Liver (tissue), 9 donors: ENCODE data around the gene KCNK18. TPM values are rescaled to one million over a fixed set of nuclear protein-coding genes. Genes with fewer than 3 reads are reported as not detected.

Experiments
- DNase-seq: peaks from one replicate; pipeline ENCODE4 v3.0.0-alpha.2; 2017; ENCODE audit warnings: low spot score
- H3K27ac ChIP-seq, 2 donors: one replicate each; pipeline ENCODE4 v1.7.0; 2013; ENCODE audit warnings: inconsistent platforms in 2 of 2, low read length in 2 of 2, control low read depth in 1 of 2, low read depth in 1 of 2, mild to moderate bottlenecking in 1 of 2
- H3K27me3 ChIP-seq, 4 donors: one replicate each; pipeline versions ENCODE4 v1.6.1 to v1.7.0; 2013; ENCODE audit warnings: low read length in 3 of 4, inconsistent platforms in 1 of 4, mild to moderate bottlenecking in 1 of 4, moderate library complexity in 1 of 4; ENCODE audit not compliant: control insufficient read depth in 4 of 4, insufficient read depth in 4 of 4
- H3K36me3 ChIP-seq, 4 donors: one replicate each; pipeline versions ENCODE4 v1.6.1 to v1.7.0; 2013; ENCODE audit warnings: low read length in 3 of 4, mild to moderate bottlenecking in 3 of 4, low read depth in 1 of 4, moderate library complexity in 1 of 4; ENCODE audit not compliant: control insufficient read depth in 4 of 4, insufficient read depth in 3 of 4
- H3K4me1 ChIP-seq, 4 donors: one replicate each; pipeline versions ENCODE4 v1.6.1 to v1.7.0; 2013; ENCODE audit warnings: low read length in 3 of 4, mild to moderate bottlenecking in 3 of 4, moderate library complexity in 1 of 4; ENCODE audit not compliant: control insufficient read depth in 4 of 4, insufficient read depth in 4 of 4
- H3K4me3 ChIP-seq, 3 donors: one replicate each; pipeline versions ENCODE4 v1.6.1 to v1.7.0; 2013; ENCODE audit warnings: low read length in 3 of 3, control low read depth in 1 of 3, low read depth in 1 of 3, mild to moderate bottlenecking in 1 of 3
- H3K9ac ChIP-seq, 2 donors: one replicate each; pipeline ENCODE4 v1.7.0; 2013; ENCODE audit warnings: low read length in 2 of 2, mild to moderate bottlenecking in 2 of 2, moderate library complexity in 2 of 2, control low read depth in 1 of 2, low read depth in 1 of 2
- H3K9me3 ChIP-seq, 4 donors: one replicate each; pipeline versions ENCODE4 v1.6.1 to v1.7.0; 2013; ENCODE audit warnings: low read length in 3 of 4; ENCODE audit not compliant: control insufficient read depth in 4 of 4
- ATF3 ChIP-seq: IDR thresholded peaks from 2 replicates; pipeline ENCODE4 v1.6.1; 2016; ENCODE audit warnings: antibody characterized with exemption
- CTCF ChIP-seq: fragments of 150-350 bp; IDR thresholded peaks from 2 replicates; pipeline ENCODE4 v1.5.1; 2017; ENCODE audit warnings: improper control_type of control experiment, low read depth, low read length; ENCODE audit not compliant: missing input control
- EGR1 ChIP-seq, 2 donors: IDR thresholded peaks; 2 replicates each; pipeline ENCODE4 v1.6.1; 2016 to 2018; ENCODE audit warnings: antibody characterized with exemption in 2 of 2, low read depth in 2 of 2
- FOXA2 ChIP-seq: IDR thresholded peaks from 2 replicates; pipeline ENCODE4 v1.6.1; 2016; ENCODE audit warnings: antibody characterized with exemption
- GABPA ChIP-seq, 2 donors: IDR thresholded peaks in 1 of 2; conservative IDR thresholded peaks in 1 of 2; 2 replicates each; pipeline ENCODE4 v1.6.1; 2016; ENCODE audit warnings: antibody characterized with exemption in 2 of 2, mild to moderate bottlenecking in 1 of 2, moderate library complexity in 1 of 2
- JUND ChIP-seq, 2 donors: IDR thresholded peaks; 2 replicates each; pipeline ENCODE4 v1.6.1; 2016; ENCODE audit warnings: antibody characterized with exemption in 2 of 2
- NR2F2 ChIP-seq: IDR thresholded peaks from 2 replicates; pipeline ENCODE4 v1.6.1; 2016; ENCODE audit warnings: antibody characterized with exemption
- RAD21 ChIP-seq, 2 donors: IDR thresholded peaks; 2 replicates each; pipeline ENCODE4 v1.6.1; 2016; ENCODE audit warnings: antibody characterized with exemption in 2 of 2, mild to moderate bottlenecking in 2 of 2
- SP1 ChIP-seq: IDR thresholded peaks from 2 replicates; pipeline ENCODE4 v1.6.1; 2018; ENCODE audit warnings: antibody characterized with exemption, mild to moderate bottlenecking
- TAF1 ChIP-seq: conservative IDR thresholded peaks from 2 replicates; pipeline ENCODE4 v1.6.1; 2016; ENCODE audit warnings: antibody characterized with exemption, mild to moderate bottlenecking
- YY1 ChIP-seq: IDR thresholded peaks from 2 replicates; pipeline ENCODE4 v1.6.1; 2016; ENCODE audit warnings: antibody characterized with exemption, mild to moderate bottlenecking
- ZBTB33 ChIP-seq: IDR thresholded peaks from 2 replicates; pipeline ENCODE4 v1.6.1; 2016; ENCODE audit warnings: antibody characterized with exemption
- WGBS: extraction: QIAGEN DNeasy Blood & Tissue Kit; methylation state at CpG from one replicate; pipeline ENCODE4 v1.1.7; 2013; 5-methylcytosine and 5-hydroxymethylcytosine counted together
- polyA plus RNA-seq, 2 donors: library from polyadenylated mRNA; stranded (reverse) in 1 of 2; unstranded in 1 of 2; fragments of 200-250 nt in 1 of 2; fragments of >200 nt in 1 of 2; fragmentation: Nextera tagmentation in 1 of 2; extraction: Ambion mirVana in 1 of 2; gene quantifications; one replicate each; pipeline versions ENCODE4 v1.2.1 to v1.2.3, GENCODE V29; 2013 to 2015
- total RNA-seq, 2 donors: library from RNA; depleted of rRNA; stranded (reverse); fragments of >200 nt; gene quantifications; one replicate each; pipeline ENCODE4 v1.2.3, GENCODE V29; 2014
- TF ChIP-seq, protein P1 (sequence below): IDR thresholded peaks from 2 replicates; pipeline ENCODE4 v1.6.1; 2016; ENCODE audit warnings: antibody characterized with exemption
- TF ChIP-seq, protein P2 (sequence below): IDR thresholded peaks from 2 replicates; pipeline ENCODE4 v1.6.1; 2016; ENCODE audit warnings: antibody characterized with exemption, mild to moderate bottlenecking
- donor health status: healthy.
- donor health status: healthy.
- donor health status: healthy.
- donor health status: healthy.
- donor health status: healthy.

KCNK18 gene
- total and polyA plus RNA-seq, 4 donors: not detected

DNA sequence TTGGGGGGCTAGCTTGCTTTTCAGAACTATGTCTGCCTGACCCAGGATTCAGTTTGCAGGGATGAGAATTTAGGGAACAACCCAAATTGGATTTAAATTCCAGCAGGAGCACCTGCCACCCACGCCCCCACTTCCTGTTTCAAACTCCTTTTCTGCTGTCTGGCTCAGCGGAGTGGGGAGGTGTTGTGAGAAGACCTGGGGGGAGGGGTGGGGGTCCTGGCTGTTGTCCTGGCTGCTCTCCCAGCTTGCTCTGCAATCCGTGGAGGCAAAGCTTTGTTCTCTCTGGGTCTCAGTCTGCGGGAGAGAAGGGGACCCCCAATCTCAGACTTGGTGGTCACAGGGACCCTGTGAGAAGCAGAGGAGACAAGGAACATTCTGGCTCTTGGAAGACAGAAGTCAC is 799 bp downstream of the KCNK18 start:
- 58% methylated on average over 4 of the region's 4 CpGs for WGBS
- Histone ChIP-seq H3K36me3 (no peaks in the 10 kb centered on the region), H3K4me3 (no peak overlapping the region), H3K27ac (no peak overlapping the region), H3K27me3 (peaks cover 0 to 2% (median 0%) of the 10 kb centered on the region in 4 donors), H3K4me1 (no peaks in the 10 kb centered on the region), H3K9me3 (no peaks in the 10 kb centered on the region), H3K9ac (no peak overlapping the region)
- TF ChIP-seq GABPA (IDR thresholded peaks at IDR 0.05 in 1 of 2, conservative IDR thresholded peaks at IDR 0.05 in 1 of 2): no peak
- no peak for TF ChIP-seq SP1
- TF ChIP-seq CTCF: no peak
- TF ChIP-seq, protein P1, sequence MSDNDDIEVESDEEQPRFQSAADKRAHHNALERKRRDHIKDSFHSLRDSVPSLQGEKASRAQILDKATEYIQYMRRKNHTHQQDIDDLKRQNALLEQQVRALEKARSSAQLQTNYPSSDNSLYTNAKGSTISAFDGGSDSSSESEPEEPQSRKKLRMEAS: no peak
- TF ChIP-seq YY1: no peak
- no peak for TF ChIP-seq NR2F2
- no peak for DNase-seq

DNA sequence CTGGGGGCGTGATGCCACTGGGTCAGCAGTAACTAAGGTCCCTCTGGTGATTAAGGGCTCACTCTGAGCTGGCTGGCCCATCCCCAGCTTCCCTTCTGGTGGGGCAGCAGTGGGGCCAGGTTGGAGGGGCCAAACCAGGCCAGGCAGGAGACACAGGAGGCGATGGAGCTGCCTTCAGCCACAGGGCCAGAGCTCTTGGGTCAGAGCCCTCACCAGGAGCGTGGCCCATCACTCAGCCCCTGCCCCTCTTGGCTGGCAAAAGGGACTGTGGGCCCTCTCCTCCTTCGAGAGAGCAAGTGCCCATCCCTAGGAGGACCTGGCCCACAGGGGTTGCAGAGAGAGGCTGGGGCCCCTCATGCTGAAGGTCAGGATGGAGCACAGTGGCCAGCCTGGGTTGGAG is 4.5 kb downstream of the KCNK18 start:
- Histone ChIP-seq H3K9me3 (peaks cover 0 to 3% (median under 1%) of the 10 kb centered on the region in 4 donors), H3K27ac (no peak overlapping the region), H3K4me3 (no peak overlapping the region), H3K4me1 (no peaks in the 10 kb centered on the region), H3K9ac (no peak overlapping the region), H3K36me3 (no peaks in the 10 kb centered on the region), H3K27me3 (peaks cover 0 to 2% (median 0%) of the 10 kb centered on the region in 4 donors)
- no peak for DNase-seq
- 75% methylated on average over 4 of the region's 4 CpGs for WGBS
- TF ChIP-seq FOXA2 (no peak), ZBTB33 (no peak)

DNA sequence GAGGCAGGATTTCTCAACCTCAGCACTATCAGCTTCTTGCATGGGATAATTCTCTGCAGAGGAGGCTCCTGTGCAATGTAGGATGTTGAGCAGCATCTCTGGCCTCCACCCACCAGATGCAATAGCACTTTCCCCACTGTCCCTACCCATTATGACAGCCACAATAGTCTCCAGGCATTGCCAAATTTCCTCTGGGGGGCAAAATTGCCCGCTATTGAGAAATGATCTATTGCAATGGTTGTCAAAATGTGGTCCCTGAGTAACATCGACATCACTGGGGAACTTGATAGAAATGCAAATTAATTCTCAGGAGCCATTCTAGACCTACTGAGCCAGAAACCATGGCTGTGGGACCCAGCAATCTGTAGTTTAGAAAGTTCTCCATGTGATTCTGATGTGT is 7.0 kb downstream of the KCNK18 start:
- no peak overlapping the region for H3K27ac ChIP-seq
- 51% methylated on average over 2 of the region's 2 CpGs for WGBS
- H3K4me1 ChIP-seq: no peaks in the 10 kb centered on the region
- H3K4me3 ChIP-seq: no peak overlapping the region
- no peak overlapping the region for H3K9ac ChIP-seq
- H3K27me3 ChIP-seq: peaks cover 0 to 2% (median 0%) of the 10 kb centered on the region in 4 donors
- no peak for DNase-seq
- H3K36me3 ChIP-seq: no peaks in the 10 kb centered on the region
- H3K9me3 ChIP-seq: peaks cover 0 to 3% (median under 1%) of the 10 kb centered on the region in 4 donors
- TF ChIP-seq TAF1 (no peak), CTCF (no peak), ATF3 (no peak), JUND (IDR thresholded peaks at IDR 0.05) (no peak), NR2F2 (no peak), EGR1 (IDR thresholded peaks at IDR 0.05; ENCODE audit: low read depth in 2 of 2) (no peak), RAD21 (IDR thresholded peaks at IDR 0.05) (no peak), YY1 (no peak), GABPA (IDR thresholded peaks at IDR 0.05 in 1 of 2, conservative IDR thresholded peaks at IDR 0.05 in 1 of 2) (no peak), SP1 (no peak), ZBTB33 (no peak)
- TF ChIP-seq, protein P1: no peak
- TF ChIP-seq, protein P2, sequence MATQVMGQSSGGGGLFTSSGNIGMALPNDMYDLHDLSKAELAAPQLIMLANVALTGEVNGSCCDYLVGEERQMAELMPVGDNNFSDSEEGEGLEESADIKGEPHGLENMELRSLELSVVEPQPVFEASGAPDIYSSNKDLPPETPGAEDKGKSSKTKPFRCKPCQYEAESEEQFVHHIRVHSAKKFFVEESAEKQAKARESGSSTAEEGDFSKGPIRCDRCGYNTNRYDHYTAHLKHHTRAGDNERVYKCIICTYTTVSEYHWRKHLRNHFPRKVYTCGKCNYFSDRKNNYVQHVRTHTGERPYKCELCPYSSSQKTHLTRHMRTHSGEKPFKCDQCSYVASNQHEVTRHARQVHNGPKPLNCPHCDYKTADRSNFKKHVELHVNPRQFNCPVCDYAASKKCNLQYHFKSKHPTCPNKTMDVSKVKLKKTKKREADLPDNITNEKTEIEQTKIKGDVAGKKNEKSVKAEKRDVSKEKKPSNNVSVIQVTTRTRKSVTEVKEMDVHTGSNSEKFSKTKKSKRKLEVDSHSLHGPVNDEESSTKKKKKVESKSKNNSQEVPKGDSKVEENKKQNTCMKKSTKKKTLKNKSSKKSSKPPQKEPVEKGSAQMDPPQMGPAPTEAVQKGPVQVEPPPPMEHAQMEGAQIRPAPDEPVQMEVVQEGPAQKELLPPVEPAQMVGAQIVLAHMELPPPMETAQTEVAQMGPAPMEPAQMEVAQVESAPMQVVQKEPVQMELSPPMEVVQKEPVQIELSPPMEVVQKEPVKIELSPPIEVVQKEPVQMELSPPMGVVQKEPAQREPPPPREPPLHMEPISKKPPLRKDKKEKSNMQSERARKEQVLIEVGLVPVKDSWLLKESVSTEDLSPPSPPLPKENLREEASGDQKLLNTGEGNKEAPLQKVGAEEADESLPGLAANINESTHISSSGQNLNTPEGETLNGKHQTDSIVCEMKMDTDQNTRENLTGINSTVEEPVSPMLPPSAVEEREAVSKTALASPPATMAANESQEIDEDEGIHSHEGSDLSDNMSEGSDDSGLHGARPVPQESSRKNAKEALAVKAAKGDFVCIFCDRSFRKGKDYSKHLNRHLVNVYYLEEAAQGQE: no peak
